PC-3 (cell line): ENCODE measurements around the gene CLEC1B.

Source experiments
- EZH2 ChIP-seq: fragments of 300-600 bp; sonication (generic); IDR thresholded peaks from one replicate; pipeline ENCODE4 v1.6.1; 2017; ENCODE audit warnings: antibody characterized with exemption, mild to moderate bottlenecking, low read length; ENCODE audit not compliant: unreplicated experiment
- EZH2phosphoT487 ChIP-seq: fragments of 300-600 bp; sonication (generic); IDR thresholded peaks from 2 replicates; pipeline ENCODE4 v1.6.1; 2018; ENCODE audit warnings: mild to moderate bottlenecking, antibody characterized with exemption, low read length, borderline replicate concordance
- TF ChIP-seq, protein P1 (sequence below): fragments of 300-600 bp; sonication (generic); conservative IDR thresholded peaks from 2 replicates; pipeline ENCODE4 v1.5.1; 2017; ENCODE audit warnings: antibody characterized with exemption, low read depth, mild to moderate bottlenecking, low read length

DNA sequence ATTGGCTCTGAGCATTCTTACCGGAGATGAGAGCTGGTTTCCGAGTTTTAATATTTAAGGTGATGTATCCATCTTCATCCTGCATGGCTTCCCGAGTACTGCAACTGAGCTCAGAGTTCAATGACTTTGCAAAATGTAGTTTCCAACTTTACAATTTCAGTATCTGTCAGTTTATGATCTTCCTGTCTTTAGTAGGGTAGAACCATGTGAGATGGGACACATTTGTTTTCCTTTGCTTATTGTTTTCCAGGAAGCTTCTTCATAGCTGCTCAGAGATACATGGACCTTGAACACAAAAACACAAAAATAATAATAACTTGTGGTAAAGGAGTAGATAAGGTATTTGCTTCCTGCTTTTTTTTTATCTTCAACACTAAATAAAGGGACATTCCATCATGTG, at the start of gene CLEC1B:
- TF ChIP-seq, protein P1, sequence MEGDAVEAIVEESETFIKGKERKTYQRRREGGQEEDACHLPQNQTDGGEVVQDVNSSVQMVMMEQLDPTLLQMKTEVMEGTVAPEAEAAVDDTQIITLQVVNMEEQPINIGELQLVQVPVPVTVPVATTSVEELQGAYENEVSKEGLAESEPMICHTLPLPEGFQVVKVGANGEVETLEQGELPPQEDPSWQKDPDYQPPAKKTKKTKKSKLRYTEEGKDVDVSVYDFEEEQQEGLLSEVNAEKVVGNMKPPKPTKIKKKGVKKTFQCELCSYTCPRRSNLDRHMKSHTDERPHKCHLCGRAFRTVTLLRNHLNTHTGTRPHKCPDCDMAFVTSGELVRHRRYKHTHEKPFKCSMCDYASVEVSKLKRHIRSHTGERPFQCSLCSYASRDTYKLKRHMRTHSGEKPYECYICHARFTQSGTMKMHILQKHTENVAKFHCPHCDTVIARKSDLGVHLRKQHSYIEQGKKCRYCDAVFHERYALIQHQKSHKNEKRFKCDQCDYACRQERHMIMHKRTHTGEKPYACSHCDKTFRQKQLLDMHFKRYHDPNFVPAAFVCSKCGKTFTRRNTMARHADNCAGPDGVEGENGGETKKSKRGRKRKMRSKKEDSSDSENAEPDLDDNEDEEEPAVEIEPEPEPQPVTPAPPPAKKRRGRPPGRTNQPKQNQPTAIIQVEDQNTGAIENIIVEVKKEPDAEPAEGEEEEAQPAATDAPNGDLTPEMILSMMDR, result no peak
- TF ChIP-seq EZH2phosphoT487 (no peak), EZH2 (no peak)
